Left lung (tissue), 10 donors: Measurements from ENCODE around the gene KDM1A. TPM values are rescaled to one million over a fixed set of nuclear protein-coding genes. Genes with fewer than 3 reads are reported as not detected.
"Not testable (repeated sequence)": the region's sequence is repeated elsewhere in the genome, so short reads cannot be mapped to it uniquely, and the experiment has no call there.

ENCODE experiments used
- ATAC-seq: fragments of 200-7000 bp; cut with Tn5 transposase; one replicate; pipeline ENCODE4 v1.9.1; 2020; ENCODE audit warnings: moderate library complexity
- DNase-seq, 4 donors: peaks; one replicate each; pipeline ENCODE4 v3.0.0-alpha.2; 2013 to 2020
- H3K27ac ChIP-seq, 2 donors: fragments of 200-600 bp; sonication (generic) in 1 of 2; one replicate each; pipeline versions ENCODE4 v1.5.0 to v1.8.0; 2020 to 2021
- H3K27me3 ChIP-seq, 2 donors: fragments of 200-600 bp; sonication (generic) in 1 of 2; one replicate each; pipeline versions ENCODE4 v1.5.0 to v1.8.0; 2020 to 2021
- H3K36me3 ChIP-seq, 2 donors: fragments of 200-600 bp; sonication (generic) in 1 of 2; one replicate each; pipeline versions ENCODE4 v1.5.0 to v1.8.0; 2020 to 2021
- H3K4me1 ChIP-seq, 2 donors: fragments of 200-600 bp; one replicate each; pipeline ENCODE4 v1.8.0; 2021
- H3K4me3 ChIP-seq, 2 donors: fragments of 200-600 bp; sonication (generic) in 1 of 2; one replicate each; pipeline versions ENCODE4 v1.5.0 to v1.8.0; 2020 to 2021; ENCODE audit warnings: mild to moderate bottlenecking in 1 of 2
- H3K9me3 ChIP-seq, 2 donors: fragments of 200-600 bp; sonication (generic) in 1 of 2; one replicate each; pipeline versions ENCODE4 v1.5.0 to v1.8.0; 2020 to 2021
- intact Hi-C, 2 donors: fragments of 100-400 bp; cut with DNase I; formaldehyde crosslinking; loops; one replicate each; pipeline versions ENCODE4 v1.11.2 to v1.14.2; 2022
- polyA plus RNA-seq, 6 donors: library from polyadenylated mRNA; unstranded; fragments of 120-200 nt; gene quantifications; one replicate each; pipeline ENCODE4 v1.2.1, GENCODE V29; 2013; ENCODE audit not compliant: insufficient read length in 6 of 6
- total RNA-seq, 2 donors: library from RNA; stranded (reverse); fragmentation: NEBNext Ultra II Directional; extraction: Animal tissue kit (Norgen Biotek cat#: 25700); gene quantifications; one replicate each; pipeline ENCODE4 v1.2.1, GENCODE V29; 2021
- TF ChIP-seq, protein P1 (sequence below), 2 donors: fragments of 200-600 bp; sonication (generic) in 1 of 2; IDR thresholded peaks; one replicate each; pipeline versions ENCODE4 v1.5.0 to v1.8.0; 2021; ENCODE audit warnings: antibody characterized with exemption in 2 of 2
- donor health status: DM: no; HTN: yes; CAD: no.
- donor health status: DM: no; HTN: no; CAD: no.

Gene KDM1A
- total and polyA plus RNA-seq, 8 donors, result 39.5 to 126 (median 118) TPM

DNA sequence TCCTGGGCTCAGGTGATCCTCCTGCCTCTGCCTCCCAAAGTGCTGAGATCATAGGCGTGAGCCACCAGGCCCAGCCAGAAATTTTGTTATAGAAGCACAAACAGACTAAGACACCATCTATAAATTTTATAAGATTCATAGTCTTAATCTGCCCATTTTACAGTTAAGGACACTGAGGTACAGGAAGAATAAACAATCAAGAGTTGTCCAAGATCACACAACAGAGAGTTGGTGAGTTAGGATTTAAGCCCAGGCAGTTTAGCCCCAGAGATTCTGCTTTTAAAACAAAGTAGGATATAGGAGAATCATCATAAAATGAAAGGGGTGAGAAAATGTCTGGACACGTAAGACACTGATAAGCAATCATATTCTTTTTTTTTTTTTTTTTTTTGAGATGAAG lies 10.4 kb upstream of the KDM1A start:
- Histone ChIP-seq H3K27ac (no peak overlapping the region), H3K4me1 (peaks cover 0 to 3% of the 10 kb centered on the region in 2 donors), H3K9me3 (no peaks in the 10 kb centered on the region), H3K36me3 (no peaks in the 10 kb centered on the region), H3K27me3 (no peaks in the 10 kb centered on the region), H3K4me3 (no peak overlapping the region)
- intact Hi-C loops, result no loop called here
- ATAC-seq (no peak), DNase-seq (no peak)
- TF ChIP-seq, protein P1, sequence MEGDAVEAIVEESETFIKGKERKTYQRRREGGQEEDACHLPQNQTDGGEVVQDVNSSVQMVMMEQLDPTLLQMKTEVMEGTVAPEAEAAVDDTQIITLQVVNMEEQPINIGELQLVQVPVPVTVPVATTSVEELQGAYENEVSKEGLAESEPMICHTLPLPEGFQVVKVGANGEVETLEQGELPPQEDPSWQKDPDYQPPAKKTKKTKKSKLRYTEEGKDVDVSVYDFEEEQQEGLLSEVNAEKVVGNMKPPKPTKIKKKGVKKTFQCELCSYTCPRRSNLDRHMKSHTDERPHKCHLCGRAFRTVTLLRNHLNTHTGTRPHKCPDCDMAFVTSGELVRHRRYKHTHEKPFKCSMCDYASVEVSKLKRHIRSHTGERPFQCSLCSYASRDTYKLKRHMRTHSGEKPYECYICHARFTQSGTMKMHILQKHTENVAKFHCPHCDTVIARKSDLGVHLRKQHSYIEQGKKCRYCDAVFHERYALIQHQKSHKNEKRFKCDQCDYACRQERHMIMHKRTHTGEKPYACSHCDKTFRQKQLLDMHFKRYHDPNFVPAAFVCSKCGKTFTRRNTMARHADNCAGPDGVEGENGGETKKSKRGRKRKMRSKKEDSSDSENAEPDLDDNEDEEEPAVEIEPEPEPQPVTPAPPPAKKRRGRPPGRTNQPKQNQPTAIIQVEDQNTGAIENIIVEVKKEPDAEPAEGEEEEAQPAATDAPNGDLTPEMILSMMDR (IDR thresholded peaks at IDR 0.05), result no peak

DNA sequence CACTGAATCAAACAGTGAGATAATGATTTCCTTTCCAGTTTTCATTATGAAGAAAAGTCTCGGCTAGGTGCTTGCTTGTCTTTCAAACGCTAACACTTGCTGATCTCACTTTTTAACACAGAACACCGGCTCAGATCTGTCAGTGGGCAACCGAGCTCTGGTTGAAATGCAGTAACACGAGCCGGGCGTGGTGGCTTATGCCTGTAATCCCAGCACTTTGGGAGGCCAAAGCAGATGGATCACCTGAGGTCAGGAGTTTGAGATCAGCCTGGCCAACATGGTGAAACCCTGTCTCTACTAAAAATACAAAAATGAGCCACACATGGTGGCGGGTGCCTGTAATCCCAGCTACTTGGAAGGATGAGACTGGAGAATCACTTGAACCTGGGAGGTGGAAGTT lies 9.2 kb upstream of the KDM1A start:
- intact Hi-C loops, result not testable (repeated sequence)

DNA sequence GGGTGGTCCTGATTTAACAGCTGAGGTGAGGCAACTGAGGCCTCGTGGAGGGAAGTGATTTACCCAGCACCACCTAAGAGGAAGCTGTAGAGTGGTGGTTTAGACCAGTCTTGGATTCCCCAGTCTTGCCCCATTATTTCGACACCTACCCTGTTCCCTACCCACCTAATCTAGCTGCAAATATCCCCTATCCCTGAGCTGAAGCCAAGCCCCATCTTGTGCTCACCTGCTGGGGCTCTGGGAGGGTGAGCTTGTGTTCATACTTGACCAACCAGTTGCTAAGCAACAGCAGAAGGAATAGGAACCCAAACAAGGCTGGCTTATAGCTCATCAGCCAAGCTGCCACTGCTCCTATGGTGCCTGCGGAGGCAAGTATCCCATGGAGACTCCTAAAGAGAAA lies 5.6 kb upstream of the KDM1A start:
- ATAC-seq (peak; percentile 33), DNase-seq (peak in 1 of 4 donors; percentile 31)
- Histone ChIP-seq H3K4me1 (peaks cover 0 to 3% of the 10 kb centered on the region in 2 donors), H3K36me3 (no peaks in the 10 kb centered on the region), H3K9me3 (no peaks in the 10 kb centered on the region), H3K27ac (no peak overlapping the region), H3K27me3 (no peaks in the 10 kb centered on the region), H3K4me3 (no peak overlapping the region)
- TF ChIP-seq, protein P1 (IDR thresholded peaks at IDR 0.05), result no peak
- intact Hi-C loops, result no loop called here

More for the DNA sequence above, 9.2 kb upstream of the KDM1A start:
- H3K4me3 ChIP-seq, H3K9me3 ChIP-seq, H3K27me3 ChIP-seq, H3K4me1 ChIP-seq, H3K27ac ChIP-seq, H3K36me3 ChIP-seq, ATAC-seq, DNase-seq: not testable (repeated sequence)

DNA sequence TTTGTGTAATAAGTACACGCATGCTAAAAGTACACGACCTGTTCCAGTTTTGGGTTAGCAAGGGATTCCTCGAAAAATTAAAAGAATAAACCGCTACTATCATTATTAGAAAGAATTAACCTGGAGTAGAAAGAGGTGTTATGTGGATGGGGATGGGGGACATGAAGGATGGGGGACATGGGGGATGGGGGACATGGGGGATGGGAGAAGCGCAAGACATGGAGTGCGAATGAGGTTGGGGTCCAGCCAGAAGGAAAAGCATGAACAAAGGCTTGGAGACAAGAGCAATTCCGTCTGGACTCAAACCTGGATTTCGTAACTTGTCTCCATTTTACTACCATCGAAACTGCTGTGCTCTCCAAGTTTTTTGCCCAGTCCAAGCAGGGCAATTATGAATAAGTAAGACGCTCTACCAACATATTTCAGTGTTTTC lies 591 bp upstream of the KDM1A start:
- Histone ChIP-seq H3K4me1 (peaks cover 0 to 18% of the 10 kb centered on the region in 2 donors), H3K4me3 (peak overlapping the region; percentile 79 to 92), H3K27ac (peak overlapping the region; percentile 81 to 89), H3K36me3 (no peaks in the 10 kb centered on the region), H3K9me3 (no peaks in the 10 kb centered on the region), H3K27me3 (no peaks in the 10 kb centered on the region)
- TF ChIP-seq, protein P1 (IDR thresholded peaks at IDR 0.05), result no peak
- ATAC-seq (no peak), DNase-seq (peak in 1 of 4 donors; percentile 37)
- intact Hi-C loops, result no loop called here

DNA sequence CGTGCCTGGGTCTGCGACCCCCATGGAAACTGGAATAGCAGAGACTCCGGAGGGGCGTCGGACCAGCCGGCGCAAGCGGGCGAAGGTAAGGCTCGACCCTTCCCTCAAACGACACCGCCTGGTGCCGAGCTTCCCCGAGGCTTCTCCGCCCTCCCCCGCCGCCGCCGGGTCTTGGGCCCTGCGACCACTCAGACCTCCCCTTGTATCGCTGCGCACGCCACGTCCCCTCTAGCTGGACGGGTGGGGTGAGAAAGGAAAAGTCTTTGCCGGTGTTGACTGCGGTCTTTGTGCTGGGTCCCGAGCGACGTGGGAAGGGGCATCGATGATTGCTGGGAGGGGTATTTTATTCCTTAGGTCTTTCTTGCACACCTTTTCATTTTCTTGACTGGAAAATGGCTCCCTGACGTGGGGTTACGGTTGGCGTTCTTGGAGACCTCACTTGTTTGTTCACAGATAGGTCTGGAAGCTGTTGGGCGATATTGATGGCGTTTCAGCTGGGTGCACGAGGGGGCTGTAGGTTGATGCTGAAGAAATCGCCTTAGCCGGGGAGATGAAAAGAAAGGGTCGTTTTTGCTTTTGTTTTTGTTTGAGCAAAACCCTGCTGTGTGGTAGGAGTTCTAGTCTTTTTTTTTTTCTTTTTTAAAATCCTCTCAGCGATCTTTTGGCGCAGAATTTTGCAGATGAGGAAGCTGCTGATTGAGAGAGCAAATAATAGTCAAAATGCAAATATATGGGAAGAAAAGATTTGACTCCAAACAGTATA lies 776 bp downstream of the KDM1A start:
- H3K36me3 ChIP-seq, result no peaks in the 10 kb centered on the region
- H3K9me3 ChIP-seq, result no peaks in the 10 kb centered on the region
- ATAC-seq (peak; percentile 14), DNase-seq (peak; percentile 36 to 83 (median 52))
- H3K4me3 ChIP-seq, result peak overlapping the region; percentile 79 to 92
- H3K4me1 ChIP-seq, result peaks cover 0 to 17% of the 10 kb centered on the region in 2 donors
- H3K27me3 ChIP-seq, result no peaks in the 10 kb centered on the region
- H3K27ac ChIP-seq, result peak overlapping the region; percentile 81 to 89
- TF ChIP-seq, protein P1 (IDR thresholded peaks at IDR 0.05), result no peak
- intact Hi-C loops, result no loop called here
